Measurements from ENCODE around the gene S100A5. TPM values are rescaled to one million over a fixed set of nuclear protein-coding genes. Genes with fewer than 3 reads are reported as not detected.
"Not testable (repeated sequence)": the region's sequence is repeated elsewhere in the genome, so short reads cannot be mapped to it uniquely, and the experiment has no call there.

The S100A5 gene
- total RNA-seq, 1 experiment from 2014 or later: 6.0 TPM

- ATAC-seq; DNase-seq (ENCODE audit: low read depth, low spot score); intact Hi-C loops (cut with micrococcal nuclease); H4K20me1 ChIP-seq (ENCODE audit: insufficient read depth); H3K9me3 ChIP-seq (ENCODE audit: control insufficient read depth in 1 of 2, insufficient read depth in 1 of 2, low read depth in 1 of 2, low read length in 2 of 2); H3K27me3 ChIP-seq (ENCODE audit: insufficient read depth, low read length); H3K79me2 ChIP-seq (ENCODE audit: insufficient read depth, low read length); BruUV-seq (replicated peaks); H3K36me3 ChIP-seq (ENCODE audit: control insufficient read depth in 1 of 2, insufficient read depth in 2 of 2, low read length in 2 of 2); H3K9me2 ChIP-seq (ENCODE audit: insufficient read depth); RAD21 ChIA-PET (ENCODE audit: low non-redundant PET in 1 of 2, low total read pairs in 2 of 2, uncharacterized antibody in 2 of 2, unreplicated experiment in 2 of 2); H3K4me3 ChIP-seq (replicated peaks in 1 of 2; ENCODE audit: low read depth in 1 of 2, low read length in 2 of 2); H3K27ac ChIP-seq (ENCODE audit: low read depth, low read length): not testable (repeated sequence)
- ChIA-PET CTCF (interaction anchor here (1.3 to 2.7 kb wide), 3 partner anchors 9 to 48 kb away, joined by 6 to 20 read pairs (median 8); no protein-coding TSS in a partner anchor), POLR2A (interaction anchor here (0.9 to 4.8 kb wide), 6 partner anchors 13 to 114 kb away, joined by 3 to 51 read pairs (median 6); partner anchors contain the start of genes CHTOP and S100A6)
- Histone ChIP-seq H3K4me1 (ENCODE audit: control insufficient read depth in 1 of 2, insufficient read depth in 2 of 2, low read length in 2 of 2) (peaks cover 29 to 35% of the 10 kb centered on the region in 2 experiments), H3K4me2 (ENCODE audit: low read length) (peak overlapping the region; percentile 49), H3K9ac (ENCODE audit: low read length) (0 out of 2 replicates have a peak overlapping the region, but pooled peaks have one; percentile 24), H2AFZ (ENCODE audit: low read depth, low read length, poor library complexity, severe bottlenecking) (peak overlapping the region; percentile 54)
These were observed 20.5 kb downstream of the S100A5 start for GRCh38 chr1:153520137-153520691.

- no peak overlapping the region for H3K4me3 ChIP-seq (replicated peaks in 1 of 2; ENCODE audit: low read depth in 1 of 2, low read length in 2 of 2)
- no peak overlapping the region for H3K27ac ChIP-seq (ENCODE audit: low read depth, low read length)
- BruUV-seq (replicated peaks): no TSS peak
- H3K79me2 ChIP-seq (ENCODE audit: insufficient read depth, low read length): no peaks in the 10 kb centered on the region
- ChIA-PET POLR2A (interaction anchor here (2.3 to 4.8 kb wide), 2 partner anchors 14 to 47 kb away, joined by 5 to 51 read pairs; partner anchors contain the start of gene S100A6), CTCF (interaction anchor here (2.7 kb wide), 1 partner anchor 13 kb away, joined by 20 read pairs; no protein-coding TSS in a partner anchor), RAD21 (ENCODE audit: low non-redundant PET in 1 of 2, low total read pairs in 2 of 2, uncharacterized antibody in 2 of 2, unreplicated experiment in 2 of 2) (no interaction called here)
- H2AFZ ChIP-seq (ENCODE audit: low read depth, low read length, poor library complexity, severe bottlenecking): no peak overlapping the region
- no peaks in the 10 kb centered on the region for H4K20me1 ChIP-seq (ENCODE audit: insufficient read depth)
- intact Hi-C loops (cut with micrococcal nuclease): no loop called here
- ATAC-seq: no peak
- H3K9ac ChIP-seq (ENCODE audit: low read length): no peak overlapping the region
- TF ChIP-seq TCF7L2 (IDR thresholded peaks at IDR 0.05; ENCODE audit: borderline replicate concordance, extremely low read depth, insufficient read depth, insufficient read length) (no peak), ZFX (IDR thresholded peaks at IDR 0.05) (no peak), ATF3 (IDR thresholded peaks at IDR 0.05) (no peak), MAX (IDR thresholded peaks at IDR 0.05) (no peak), SRF (IDR thresholded peaks at IDR 0.05; ENCODE audit: low read depth) (no peak), ZNF274 (IDR thresholded peaks at IDR 0.05; ENCODE audit: low read depth, low read length) (no peak), SIN3A (IDR thresholded peaks at IDR 0.05; ENCODE audit: low read depth) (no peak), EZH2phosphoT487 (IDR thresholded peaks at IDR 0.05; ENCODE audit: borderline replicate concordance) (no peak), CTCF (IDR thresholded peaks at IDR 0.05 in 2 of 3, conservative IDR thresholded peaks at IDR 0.05 in 1 of 3; ENCODE audit: borderline replicate concordance in 1 of 3, insufficient read depth in 1 of 3, low read depth in 2 of 3, low read length in 2 of 3) (no peak), FOSL1 (IDR thresholded peaks at IDR 0.05; ENCODE audit: low read depth) (no peak), CBX3 (IDR thresholded peaks at IDR 0.05; ENCODE audit: low read depth) (no peak), POLR2A (IDR thresholded peaks at IDR 0.05; ENCODE audit: borderline replicate concordance, extremely low read depth, insufficient read depth, insufficient read length) (no peak), JUND (IDR thresholded peaks at IDR 0.05) (no peak), ELF1 (IDR thresholded peaks at IDR 0.05; ENCODE audit: borderline replicate concordance, low read depth) (no peak)
- no peaks in the 10 kb centered on the region for H3K9me2 ChIP-seq (ENCODE audit: insufficient read depth)
- H3K9me3 ChIP-seq (ENCODE audit: control insufficient read depth in 1 of 2, insufficient read depth in 1 of 2, low read depth in 1 of 2, low read length in 2 of 2): no peaks in the 10 kb centered on the region
- H3K27me3 ChIP-seq (ENCODE audit: insufficient read depth, low read length): no peaks in the 10 kb centered on the region
- no peaks in the 10 kb centered on the region for H3K36me3 ChIP-seq (ENCODE audit: control insufficient read depth in 1 of 2, insufficient read depth in 2 of 2, low read length in 2 of 2)
- no peak overlapping the region for H3K4me2 ChIP-seq (ENCODE audit: low read length)
- H3K4me1 ChIP-seq (ENCODE audit: control insufficient read depth in 1 of 2, insufficient read depth in 2 of 2, low read length in 2 of 2): peaks cover 29 to 43% of the 10 kb centered on the region in 2 experiments
- DNase-seq (ENCODE audit: low read depth, low spot score): no peak
These were observed 21.5 kb downstream of the S100A5 start for GRCh38 chr1:153519242-153519641.
